KMS-11 (cell line): Measurements from ENCODE around the gene FGGY.

Experiments
- H2AFZ ChIP-seq: fragments of 200-600 bp; sonication (generic); 2 replicates; pipeline ENCODE4 v1.6.1; 2016; ENCODE audit warnings: antibody characterized with exemption, mixed run types, low read depth
- H3K27ac ChIP-seq: fragments of 200-600 bp; sonication (generic); 2 replicates; pipeline ENCODE4 v1.6.1; 2016; ENCODE audit warnings: mild to moderate bottlenecking, mixed run types
- H3K27me3 ChIP-seq: fragments of 200-600 bp; sonication (generic); 2 replicates; pipeline ENCODE4 v1.6.1; 2017; ENCODE audit warnings: mild to moderate bottlenecking, low read depth, mixed run types, moderate library complexity; ENCODE audit not compliant: insufficient read depth
- H3K36me3 ChIP-seq: fragments of 200-600 bp; sonication (generic); 2 replicates; pipeline ENCODE4 v1.6.1; 2017; ENCODE audit warnings: mild to moderate bottlenecking, mixed run types; ENCODE audit not compliant: insufficient read depth
- H3K4me1 ChIP-seq: fragments of 200-600 bp; sonication (generic); 2 replicates; pipeline ENCODE4 v1.6.1; 2016; ENCODE audit warnings: mild to moderate bottlenecking, low read depth, mixed run types; ENCODE audit not compliant: poor library complexity, severe bottlenecking
- H3K4me2 ChIP-seq: fragments of 200-600 bp; sonication (generic); 2 replicates; pipeline ENCODE4 v1.7.0; 2016; ENCODE audit warnings: mild to moderate bottlenecking, mixed run types
- H3K4me3 ChIP-seq: fragments of 200-600 bp; sonication (generic); IDR thresholded peaks from 2 replicates; pipeline ENCODE4 v1.6.1; 2017; ENCODE audit warnings: low read depth, low read length, mixed read lengths; ENCODE audit not compliant: insufficient read depth
- H3K79me2 ChIP-seq: fragments of 200-600 bp; sonication (generic); 2 replicates; pipeline ENCODE4 v1.6.1; 2016; ENCODE audit warnings: low read depth, mixed run types; ENCODE audit not compliant: insufficient read depth
- H3K9ac ChIP-seq: fragments of 200-600 bp; sonication (generic); 2 replicates; pipeline ENCODE4 v1.6.1; 2016; ENCODE audit warnings: mild to moderate bottlenecking, mixed run types
- H4K20me1 ChIP-seq: fragments of 200-600 bp; sonication (generic); 2 replicates; pipeline ENCODE4 v1.6.1; 2016; ENCODE audit warnings: mild to moderate bottlenecking, mixed run types; ENCODE audit not compliant: insufficient read depth
- TF ChIP-seq, protein P1 (sequence below): fragments of 200-600 bp; sonication (generic); conservative IDR thresholded peaks from 2 replicates; pipeline ENCODE4 v1.6.1; 2017; ENCODE audit warnings: low read depth, mild to moderate bottlenecking, antibody characterized with exemption, low read length, moderate library complexity, mixed read lengths

FGGY gene

DNA sequence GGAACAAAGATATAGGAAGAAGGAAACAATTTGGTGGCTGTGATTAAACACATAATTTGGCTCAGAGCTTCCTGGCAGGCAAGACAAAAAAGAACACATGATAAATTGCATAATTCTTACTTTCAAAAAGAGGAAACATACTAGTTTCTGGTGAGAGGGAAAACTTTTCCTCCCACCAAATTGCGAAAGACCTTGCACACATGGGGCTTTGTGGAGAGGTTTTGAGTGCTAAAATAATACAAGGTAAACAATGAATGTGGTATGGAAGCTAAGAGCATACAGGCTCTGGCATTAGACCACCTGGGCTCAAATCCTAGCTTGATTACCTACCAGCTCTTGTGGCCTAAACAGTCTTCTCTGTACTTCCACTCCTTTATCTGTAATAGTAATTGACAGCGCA, 377.7 kb downstream of the FGGY start:
- H3K79me2 ChIP-seq, result no peaks in the 10 kb centered on the region
- H3K9ac ChIP-seq, result no peak overlapping the region
- H3K4me1 ChIP-seq, result peaks cover 43% of the 10 kb centered on the region
- H3K36me3 ChIP-seq, result no peaks in the 10 kb centered on the region
- H2AFZ ChIP-seq, result no peak overlapping the region
- no peak overlapping the region for H3K27ac ChIP-seq
- no peaks in the 10 kb centered on the region for H4K20me1 ChIP-seq
- TF ChIP-seq, protein P1, sequence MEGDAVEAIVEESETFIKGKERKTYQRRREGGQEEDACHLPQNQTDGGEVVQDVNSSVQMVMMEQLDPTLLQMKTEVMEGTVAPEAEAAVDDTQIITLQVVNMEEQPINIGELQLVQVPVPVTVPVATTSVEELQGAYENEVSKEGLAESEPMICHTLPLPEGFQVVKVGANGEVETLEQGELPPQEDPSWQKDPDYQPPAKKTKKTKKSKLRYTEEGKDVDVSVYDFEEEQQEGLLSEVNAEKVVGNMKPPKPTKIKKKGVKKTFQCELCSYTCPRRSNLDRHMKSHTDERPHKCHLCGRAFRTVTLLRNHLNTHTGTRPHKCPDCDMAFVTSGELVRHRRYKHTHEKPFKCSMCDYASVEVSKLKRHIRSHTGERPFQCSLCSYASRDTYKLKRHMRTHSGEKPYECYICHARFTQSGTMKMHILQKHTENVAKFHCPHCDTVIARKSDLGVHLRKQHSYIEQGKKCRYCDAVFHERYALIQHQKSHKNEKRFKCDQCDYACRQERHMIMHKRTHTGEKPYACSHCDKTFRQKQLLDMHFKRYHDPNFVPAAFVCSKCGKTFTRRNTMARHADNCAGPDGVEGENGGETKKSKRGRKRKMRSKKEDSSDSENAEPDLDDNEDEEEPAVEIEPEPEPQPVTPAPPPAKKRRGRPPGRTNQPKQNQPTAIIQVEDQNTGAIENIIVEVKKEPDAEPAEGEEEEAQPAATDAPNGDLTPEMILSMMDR, result no peak
- H3K4me2 ChIP-seq, result no peak overlapping the region; the same call in 1 of the 2 replicates
- H3K4me3 ChIP-seq, result no peak overlapping the region
- no peaks in the 10 kb centered on the region for H3K27me3 ChIP-seq

DNA sequence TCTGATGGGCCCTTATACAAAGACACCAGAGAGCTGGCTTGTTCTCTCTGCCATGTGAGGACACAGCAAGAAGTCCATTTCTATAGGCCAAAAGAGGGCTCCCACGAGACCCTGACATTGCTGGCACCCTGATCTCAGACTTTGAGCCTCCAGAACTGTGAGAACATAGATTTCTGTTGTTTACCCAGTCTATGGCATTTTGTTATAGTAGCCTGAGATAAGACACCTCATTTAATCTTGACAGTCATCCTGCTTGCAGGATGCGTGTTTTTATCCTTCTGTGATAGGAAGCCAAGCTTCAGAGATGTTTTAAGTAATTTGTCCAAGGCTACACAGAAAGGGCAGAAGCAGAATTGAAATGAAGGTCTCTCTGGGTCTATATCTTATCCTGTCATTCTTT, 379.0 kb downstream of the FGGY start:
- peaks cover 45% of the 10 kb centered on the region for H3K4me1 ChIP-seq
- TF ChIP-seq, protein P1, result no peak

DNA sequence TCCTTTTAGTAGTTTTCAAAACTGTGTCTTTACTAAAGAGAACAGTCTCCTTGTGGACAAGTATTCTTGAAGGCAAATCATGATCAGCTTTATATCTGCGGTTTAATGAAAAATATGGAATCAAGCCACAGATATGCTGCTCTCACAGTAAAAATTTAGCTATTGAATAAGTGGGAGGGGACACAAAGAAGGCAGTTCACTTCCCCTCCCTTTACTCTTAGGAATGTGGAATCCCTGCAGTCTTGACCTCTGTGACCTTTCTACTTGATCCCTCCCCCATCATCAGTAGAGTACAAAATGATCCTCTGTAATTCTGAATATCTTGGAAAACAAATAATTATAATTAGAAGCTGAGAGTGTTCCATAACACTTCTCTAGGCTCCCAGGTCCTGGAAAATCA, 381.1 kb downstream of the FGGY start:
- H3K4me3 ChIP-seq, result no peak overlapping the region
- TF ChIP-seq, protein P1, result no peak
- H3K27me3 ChIP-seq, result no peaks in the 10 kb centered on the region
- no peak overlapping the region for H3K9ac ChIP-seq
- peak overlapping the region; percentile 20; the same call in 1 of the 2 replicates for H2AFZ ChIP-seq
- peak overlapping the region; percentile 22 for H3K4me2 ChIP-seq
- peaks cover 62% of the 10 kb centered on the region for H3K4me1 ChIP-seq
- H3K27ac ChIP-seq, result no peak overlapping the region
- no peaks in the 10 kb centered on the region for H3K79me2 ChIP-seq
- no peaks in the 10 kb centered on the region for H4K20me1 ChIP-seq
- H3K36me3 ChIP-seq, result no peaks in the 10 kb centered on the region

More for the DNA sequence above, 379.0 kb downstream of the FGGY start:
- Histone ChIP-seq H4K20me1 (no peaks in the 10 kb centered on the region), H3K4me2 (no peak overlapping the region), H3K36me3 (no peaks in the 10 kb centered on the region), H3K27ac (no peak overlapping the region), H3K9ac (no peak overlapping the region), H3K4me3 (no peak overlapping the region), H3K27me3 (no peaks in the 10 kb centered on the region), H3K79me2 (no peaks in the 10 kb centered on the region), H2AFZ (no peak overlapping the region)

DNA sequence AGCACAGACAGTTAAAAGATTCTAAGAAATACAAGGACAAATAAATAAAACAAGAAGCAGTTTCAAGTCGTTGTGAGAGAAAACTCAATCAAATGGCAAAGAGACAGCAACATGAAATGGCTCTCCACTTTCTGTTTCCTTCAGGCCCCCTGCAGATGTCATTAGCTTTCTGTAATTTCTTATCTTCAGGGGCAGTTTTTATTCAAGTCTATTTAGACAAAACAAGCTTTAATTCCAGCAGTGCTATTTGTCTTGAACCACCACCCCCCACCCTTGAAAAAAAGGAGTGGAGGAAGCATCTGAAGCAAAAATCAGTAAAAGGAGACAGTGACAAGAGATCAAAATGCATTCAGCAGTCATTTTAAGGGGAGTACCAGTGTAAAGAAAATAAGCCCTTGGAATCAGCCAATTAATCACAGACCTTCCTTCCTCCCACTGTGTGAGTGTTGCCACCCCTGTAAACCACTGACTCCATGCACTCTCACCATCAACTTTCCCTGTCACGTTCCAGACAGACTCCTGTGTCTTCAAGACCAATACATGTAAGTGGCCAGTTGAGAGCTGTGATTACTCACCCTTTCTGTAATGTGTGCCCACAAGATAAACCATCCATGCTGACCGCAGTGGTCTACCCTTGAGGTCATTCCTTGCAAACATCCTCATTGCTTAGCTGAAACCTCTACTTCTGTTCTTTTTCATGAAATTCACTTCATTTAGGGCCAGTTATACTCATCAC, 381.8 kb downstream of the FGGY start:
- TF ChIP-seq, protein P1, result no peak
- no peaks in the 10 kb centered on the region for H3K36me3 ChIP-seq
- no peaks in the 10 kb centered on the region for H4K20me1 ChIP-seq
- H3K4me3 ChIP-seq, result no peak overlapping the region
- H3K27ac ChIP-seq, result no peak overlapping the region
- H2AFZ ChIP-seq, result peak overlapping the region; percentile 20; the same call in 1 of the 2 replicates
- H3K4me2 ChIP-seq, result peak overlapping the region; percentile 22
- H3K27me3 ChIP-seq, result no peaks in the 10 kb centered on the region
- H3K79me2 ChIP-seq, result no peaks in the 10 kb centered on the region
- H3K4me1 ChIP-seq, result peaks cover 68% of the 10 kb centered on the region
- H3K9ac ChIP-seq, result no peak overlapping the region
